OCI-LY1 (cell line): Measurements from ENCODE around the gene PTX4.

Experiments
- H2AFZ ChIP-seq: fragments of 200-600 bp; sonication (generic), shearing (Covaris generic); 2 replicates; pipeline ENCODE4 v1.6.0; 2014; ENCODE audit warnings: antibody characterized with exemption, mild to moderate bottlenecking, low read length
- H3F3A ChIP-seq: fragments of 200-600 bp; sonication (generic), shearing (Covaris generic); 2 replicates; pipeline ENCODE4 v1.6.0; 2014; ENCODE audit warnings: mild to moderate bottlenecking, antibody characterized with exemption, low read length, moderate library complexity; ENCODE audit not compliant: insufficient read depth
- H3K27ac ChIP-seq: fragments of 200-600 bp; sonication (generic); 2 replicates; pipeline ENCODE4 v1.5.1; 2014; ENCODE audit warnings: low read length, mixed run types, mild to moderate bottlenecking, low read depth; ENCODE audit not compliant: poor library complexity, severe bottlenecking
- H3K27me3 ChIP-seq: fragments of 200-600 bp; sonication (generic); 2 replicates; pipeline ENCODE4 v1.6.0; 2014; ENCODE audit warnings: antibody characterized with exemption, mild to moderate bottlenecking, low read length, moderate library complexity; ENCODE audit not compliant: insufficient read depth
- H3K36me3 ChIP-seq: fragments of 200-600 bp; sonication (generic); 2 replicates; pipeline ENCODE4 v1.6.1; 2014; ENCODE audit warnings: mild to moderate bottlenecking, antibody characterized with exemption, low read length, moderate library complexity, mixed read lengths; ENCODE audit not compliant: insufficient read depth
- H3K4me1 ChIP-seq: fragments of 200-600 bp; sonication (generic); 2 replicates; pipeline ENCODE4 v1.5.1; 2014; ENCODE audit warnings: mild to moderate bottlenecking, low read length, moderate library complexity; ENCODE audit not compliant: insufficient read depth, severe bottlenecking
- H3K4me2 ChIP-seq: fragments of 200-600 bp; sonication (generic), shearing (Covaris generic); 2 replicates; pipeline ENCODE4 v1.6.1; 2014; ENCODE audit warnings: low read length
- H3K4me3 ChIP-seq: fragments of 200-600 bp; sonication (generic); 2 replicates; pipeline ENCODE4 v1.5.1; 2014; ENCODE audit warnings: low read length, low read depth, mild to moderate bottlenecking, mixed read lengths; ENCODE audit not compliant: poor library complexity, severe bottlenecking
- H3K79me2 ChIP-seq: fragments of 200-600 bp; shearing (Covaris generic); 2 replicates; pipeline ENCODE4 v1.6.1; 2016; ENCODE audit warnings: mixed run types, low read length, mixed read lengths; ENCODE audit not compliant: insufficient read depth
- H3K9ac ChIP-seq: fragments of 200-600 bp; sonication (generic), shearing (Covaris generic); 2 replicates; pipeline ENCODE4 v1.6.1; 2014; ENCODE audit warnings: mild to moderate bottlenecking, low read length, mixed read lengths
- H3K9me2 ChIP-seq: fragments of 200-600 bp; sonication (generic), shearing (Covaris generic); 2 replicates; pipeline ENCODE4 v1.6.1; 2014; ENCODE audit warnings: low read depth, mild to moderate bottlenecking, low read length, mixed read lengths
- H3K9me3 ChIP-seq: fragments of 200-600 bp; shearing (Covaris generic); 2 replicates; pipeline ENCODE4 v1.6.1; 2014; ENCODE audit warnings: low read length, mixed read lengths
- H4K20me1 ChIP-seq: fragments of 200-600 bp; sonication (generic), shearing (Covaris generic); 2 replicates; pipeline ENCODE4 v1.6.0; 2016; ENCODE audit warnings: mild to moderate bottlenecking, low read length; ENCODE audit not compliant: insufficient read depth
- EZH2 ChIP-seq: fragments of 200-600 bp; sonication (generic), shearing (Covaris generic); IDR thresholded peaks from 2 replicates; pipeline ENCODE4 v1.8.0; 2017; ENCODE audit warnings: borderline replicate concordance, mixed run types, mild to moderate bottlenecking, antibody characterized with exemption, low read length, moderate library complexity, mixed read lengths
- TF ChIP-seq, protein P1 (sequence below): fragments of 200-600 bp; sonication (generic), shearing (Covaris generic); IDR thresholded peaks from 2 replicates; pipeline ENCODE4 v1.5.1; 2017; ENCODE audit warnings: mild to moderate bottlenecking, antibody characterized with exemption, low read length, moderate library complexity, mixed read lengths

PTX4 gene

DNA sequence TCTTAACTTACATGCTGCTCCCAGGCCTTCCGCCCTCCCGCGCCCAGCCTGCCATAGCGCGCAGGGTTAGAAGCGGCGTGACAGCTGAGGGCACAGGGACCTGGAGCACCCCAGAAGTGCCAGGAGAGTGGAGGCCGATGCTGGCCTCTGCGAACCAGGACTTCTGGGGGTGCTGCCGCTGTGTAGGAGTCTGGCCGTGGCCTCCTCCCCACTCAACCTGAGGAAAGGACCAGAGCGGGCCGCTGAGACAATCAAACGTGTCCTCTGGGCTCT, 42.8 kb upstream of the PTX4 start:
- no peaks in the 10 kb centered on the region for H3K36me3 ChIP-seq
- H3K4me2 ChIP-seq: no peak overlapping the region
- no peak overlapping the region for H3K27ac ChIP-seq
- H3K9me3 ChIP-seq: no peaks in the 10 kb centered on the region
- no peaks in the 10 kb centered on the region for H3K27me3 ChIP-seq
- TF ChIP-seq, protein P1, sequence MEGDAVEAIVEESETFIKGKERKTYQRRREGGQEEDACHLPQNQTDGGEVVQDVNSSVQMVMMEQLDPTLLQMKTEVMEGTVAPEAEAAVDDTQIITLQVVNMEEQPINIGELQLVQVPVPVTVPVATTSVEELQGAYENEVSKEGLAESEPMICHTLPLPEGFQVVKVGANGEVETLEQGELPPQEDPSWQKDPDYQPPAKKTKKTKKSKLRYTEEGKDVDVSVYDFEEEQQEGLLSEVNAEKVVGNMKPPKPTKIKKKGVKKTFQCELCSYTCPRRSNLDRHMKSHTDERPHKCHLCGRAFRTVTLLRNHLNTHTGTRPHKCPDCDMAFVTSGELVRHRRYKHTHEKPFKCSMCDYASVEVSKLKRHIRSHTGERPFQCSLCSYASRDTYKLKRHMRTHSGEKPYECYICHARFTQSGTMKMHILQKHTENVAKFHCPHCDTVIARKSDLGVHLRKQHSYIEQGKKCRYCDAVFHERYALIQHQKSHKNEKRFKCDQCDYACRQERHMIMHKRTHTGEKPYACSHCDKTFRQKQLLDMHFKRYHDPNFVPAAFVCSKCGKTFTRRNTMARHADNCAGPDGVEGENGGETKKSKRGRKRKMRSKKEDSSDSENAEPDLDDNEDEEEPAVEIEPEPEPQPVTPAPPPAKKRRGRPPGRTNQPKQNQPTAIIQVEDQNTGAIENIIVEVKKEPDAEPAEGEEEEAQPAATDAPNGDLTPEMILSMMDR: no peak
- TF ChIP-seq EZH2: no peak
- no peaks in the 10 kb centered on the region for H3K79me2 ChIP-seq
- no peaks in the 10 kb centered on the region for H3K9me2 ChIP-seq
- H3K9ac ChIP-seq: no peak overlapping the region
- no peaks in the 10 kb centered on the region for H3K4me1 ChIP-seq
- H2AFZ ChIP-seq: no peak overlapping the region
- no peaks in the 10 kb centered on the region for H4K20me1 ChIP-seq
- H3F3A ChIP-seq: no peaks in the 10 kb centered on the region
- H3K4me3 ChIP-seq: no peak overlapping the region

DNA sequence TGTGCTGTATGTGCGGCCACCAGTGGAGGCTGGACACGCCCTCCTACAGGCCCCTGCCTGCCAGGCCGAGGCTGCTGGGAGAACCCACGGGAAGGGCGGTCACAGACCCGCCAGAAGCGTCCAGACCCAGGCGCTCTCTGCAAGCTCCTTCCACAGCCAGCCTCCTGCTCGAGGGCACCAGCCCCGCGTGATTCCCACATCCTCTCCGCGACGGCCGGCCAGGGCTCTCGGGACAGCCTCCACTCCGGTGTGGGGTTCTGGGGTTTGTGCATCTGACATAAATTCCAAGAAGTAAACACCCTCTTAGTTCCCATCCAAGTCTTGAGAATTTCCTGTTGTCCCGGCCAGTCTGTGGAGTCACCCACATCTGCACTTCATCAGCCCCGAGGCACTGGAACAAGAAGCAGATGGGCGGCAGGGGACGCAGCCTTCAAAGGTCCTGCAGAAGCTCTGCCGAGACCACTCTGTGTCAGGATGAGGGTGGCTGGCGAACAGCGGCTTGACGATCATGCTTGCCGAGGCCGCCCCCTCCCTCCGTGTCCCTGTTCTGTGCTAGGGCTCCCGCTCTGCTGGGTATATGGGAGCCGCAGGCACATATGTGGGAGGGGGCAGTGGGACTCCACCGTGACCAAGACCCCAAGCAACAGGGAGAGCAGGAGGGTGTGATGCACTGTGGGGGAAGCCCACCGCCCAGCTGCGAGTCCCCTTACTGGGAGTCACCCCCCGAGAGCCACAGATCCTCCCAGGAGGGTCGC, 42.3 kb upstream of the PTX4 start:
- H3K4me2 ChIP-seq: no peak overlapping the region
- no peaks in the 10 kb centered on the region for H3K36me3 ChIP-seq
- no peaks in the 10 kb centered on the region for H4K20me1 ChIP-seq
- no peaks in the 10 kb centered on the region for H3K27me3 ChIP-seq
- no peaks in the 10 kb centered on the region for H3F3A ChIP-seq
- no peak overlapping the region for H3K4me3 ChIP-seq
- no peak overlapping the region for H3K27ac ChIP-seq
- no peaks in the 10 kb centered on the region for H3K9me3 ChIP-seq
- no peak for TF ChIP-seq EZH2
- TF ChIP-seq, protein P1: no peak
- no peak overlapping the region for H2AFZ ChIP-seq
- no peak overlapping the region for H3K9ac ChIP-seq
- no peaks in the 10 kb centered on the region for H3K4me1 ChIP-seq
- no peaks in the 10 kb centered on the region for H3K9me2 ChIP-seq
- H3K79me2 ChIP-seq: no peaks in the 10 kb centered on the region

DNA sequence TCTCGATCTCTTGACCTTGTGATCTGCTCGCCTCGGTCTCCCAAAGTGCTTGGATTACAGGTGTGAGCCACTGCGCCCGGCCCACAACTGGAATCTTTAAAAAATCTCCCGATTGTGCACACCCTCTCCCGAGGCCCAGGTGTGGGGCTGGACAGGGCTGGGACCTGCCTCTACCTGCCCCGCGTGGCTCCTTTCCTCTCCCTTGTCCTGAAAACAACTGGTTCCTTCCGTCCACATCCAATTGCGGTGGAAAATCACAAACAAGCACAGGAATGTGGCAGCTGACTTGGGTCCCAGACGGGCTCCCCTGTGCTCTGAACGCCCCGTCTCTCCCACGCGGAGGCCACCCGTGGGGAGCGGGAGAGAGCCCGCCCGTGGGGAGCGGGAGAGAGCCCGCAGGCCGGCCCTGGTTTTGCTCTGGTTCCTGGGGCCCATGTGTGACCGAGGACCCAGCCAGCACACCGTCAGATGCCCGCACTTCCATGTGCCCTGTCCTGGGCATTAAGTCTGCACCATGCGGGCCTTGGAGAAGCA, 41.7 kb upstream of the PTX4 start:
- Histone ChIP-seq H3K4me1 (no peaks in the 10 kb centered on the region), H3K27ac (no peak overlapping the region), H3K9ac (no peak overlapping the region), H2AFZ (no peak overlapping the region), H3K79me2 (no peaks in the 10 kb centered on the region), H3K4me2 (no peak overlapping the region), H3K27me3 (no peaks in the 10 kb centered on the region), H3K36me3 (no peaks in the 10 kb centered on the region), H3K9me3 (no peaks in the 10 kb centered on the region), H3F3A (no peaks in the 10 kb centered on the region), H3K9me2 (no peaks in the 10 kb centered on the region), H4K20me1 (no peaks in the 10 kb centered on the region), H3K4me3 (no peak overlapping the region)
- TF ChIP-seq, protein P1: no peak
- TF ChIP-seq EZH2: no peak
